WTC11 (cell line): Measurements from ENCODE around the gene PRM3. TPM values are rescaled to one million over a fixed set of nuclear protein-coding genes. Genes with fewer than 3 reads are reported as not detected.

Source experiments
- ATAC-seq: fragments of 200-7000 bp; cut with Tn5 transposase; 2 replicates; pipeline ENCODE4 v1.10.0; 2021; ENCODE audit warnings: mild to moderate bottlenecking, moderate library complexity
- CTCF ChIA-PET: fragments of 300-600 bp; sonication (Branson Sonifier 250); formaldehyde crosslinking; loops from one replicate; lab custom pipeline; 2021; ENCODE audit warnings: antibody characterized with exemption; lab: Charles Lee
- POLR2A ChIA-PET: fragments of 350-600 bp; sonication (Branson Sonifier 250); formaldehyde crosslinking; loops from one replicate; lab custom pipeline; 2021; ENCODE audit warnings: antibody characterized with exemption; lab: Charles Lee
- DNase-seq: peaks from one replicate; pipeline ENCODE4 v3.0.0; 2021; ENCODE audit warnings: low spot score
- H3K27ac Mint-ChIP-seq: 2 replicates; pipeline ENCODE4 v1.8.0; 2021; ENCODE audit warnings: mixed read lengths
- H3K27me3 Mint-ChIP-seq: 2 replicates; pipeline ENCODE4 v1.8.0; 2021; ENCODE audit warnings: low read depth, mild to moderate bottlenecking, moderate library complexity, mixed read lengths
- H3K36me3 Mint-ChIP-seq: 2 replicates; pipeline ENCODE4 v1.8.0; 2021; ENCODE audit warnings: mixed read lengths
- H3K4me1 Mint-ChIP-seq: 2 replicates; pipeline ENCODE4 v1.8.0; 2022; ENCODE audit warnings: mixed read lengths
- H3K4me3 Mint-ChIP-seq: 2 replicates; pipeline ENCODE4 v1.8.0; 2021; ENCODE audit warnings: mild to moderate bottlenecking, moderate library complexity, mixed read lengths
- H3K9me3 Mint-ChIP-seq: 2 replicates; pipeline ENCODE4 v1.8.0; 2021; ENCODE audit warnings: mixed read lengths
- ELF4 ChIP-seq: sonication (generic); formaldehyde crosslinking; IDR thresholded peaks from 2 replicates; pipeline ENCODE4 v1.8.1; 2022; ENCODE audit warnings: low read depth, mild to moderate bottlenecking, moderate library complexity, missing genetic modification reagents
- ESRRA ChIP-seq: sonication (generic); formaldehyde crosslinking; IDR thresholded peaks from 2 replicates; pipeline ENCODE4 v1.8.1; 2022; ENCODE audit warnings: mild to moderate bottlenecking, missing genetic modification reagents, borderline replicate concordance
- FOXP1 ChIP-seq: sonication (generic); formaldehyde crosslinking; IDR thresholded peaks from 2 replicates; pipeline ENCODE4 v1.8.0; 2022; ENCODE audit warnings: missing genetic modification reagents, mild to moderate bottlenecking, moderate library complexity, borderline replicate concordance
- NR3C1 ChIP-seq: sonication (generic); formaldehyde crosslinking; conservative IDR thresholded peaks from 2 replicates; pipeline ENCODE4 v1.8.1; 2023; ENCODE audit warnings: low read depth, mild to moderate bottlenecking, missing genetic modification reagents
- OVOL2 ChIP-seq: fragments of 250-450 bp; sonication (Bioruptor Pico); IDR thresholded peaks from 2 replicates; pipeline ENCODE4 v1.9.0; 2021; ENCODE audit warnings: mild to moderate bottlenecking, borderline replicate concordance
- TEAD1 ChIP-seq: sonication (generic); formaldehyde crosslinking; IDR thresholded peaks from 2 replicates; pipeline ENCODE4 v1.8.0; 2022; ENCODE audit warnings: mild to moderate bottlenecking, missing genetic modification reagents
- total RNA-seq: library from RNA; stranded (reverse); gene quantifications from 3 replicates; pipeline ENCODE4 v1.2.3, GENCODE V29; 2021
- TF ChIP-seq, protein P1 (sequence below): sonication (generic); formaldehyde crosslinking; IDR thresholded peaks from 2 replicates; pipeline ENCODE4 v1.8.1; 2022; ENCODE audit warnings: low read depth, mild to moderate bottlenecking, moderate library complexity, missing genetic modification reagents, borderline replicate concordance
- TF ChIP-seq, protein P2 (sequence below): fragments of 250-450 bp; sonication (Bioruptor Pico); IDR thresholded peaks from 2 replicates; pipeline ENCODE4 v1.9.0; 2021; ENCODE audit warnings: mild to moderate bottlenecking, borderline replicate concordance
- TF ChIP-seq, protein P3 (sequence below): fragments of 250-450 bp; sonication (Bioruptor Pico); IDR thresholded peaks from 2 replicates; pipeline ENCODE4 v1.9.0; 2021; ENCODE audit warnings: mild to moderate bottlenecking
- TF ChIP-seq, protein P4 (sequence below): sonication (generic); formaldehyde crosslinking; IDR thresholded peaks from 2 replicates; pipeline ENCODE4 v1.8.1; 2023; ENCODE audit warnings: mild to moderate bottlenecking, missing genetic modification reagents, moderate library complexity
- TF ChIP-seq, protein P5 (sequence below): fragments of 250-450 bp; sonication (Bioruptor Pico); IDR thresholded peaks from 2 replicates; pipeline ENCODE4 v1.9.0; 2021; ENCODE audit warnings: moderate library complexity, mild to moderate bottlenecking, inconsistent platforms, borderline replicate concordance
- TF ChIP-seq, protein P6 (sequence below): fragments of 200-600 bp; IDR thresholded peaks from 2 replicates; pipeline ENCODE4 v1.8.0; 2022; ENCODE audit warnings: antibody characterized with exemption

Gene PRM3
- total RNA-seq, 1 experiment from 2014 or later: not detected

DNA sequence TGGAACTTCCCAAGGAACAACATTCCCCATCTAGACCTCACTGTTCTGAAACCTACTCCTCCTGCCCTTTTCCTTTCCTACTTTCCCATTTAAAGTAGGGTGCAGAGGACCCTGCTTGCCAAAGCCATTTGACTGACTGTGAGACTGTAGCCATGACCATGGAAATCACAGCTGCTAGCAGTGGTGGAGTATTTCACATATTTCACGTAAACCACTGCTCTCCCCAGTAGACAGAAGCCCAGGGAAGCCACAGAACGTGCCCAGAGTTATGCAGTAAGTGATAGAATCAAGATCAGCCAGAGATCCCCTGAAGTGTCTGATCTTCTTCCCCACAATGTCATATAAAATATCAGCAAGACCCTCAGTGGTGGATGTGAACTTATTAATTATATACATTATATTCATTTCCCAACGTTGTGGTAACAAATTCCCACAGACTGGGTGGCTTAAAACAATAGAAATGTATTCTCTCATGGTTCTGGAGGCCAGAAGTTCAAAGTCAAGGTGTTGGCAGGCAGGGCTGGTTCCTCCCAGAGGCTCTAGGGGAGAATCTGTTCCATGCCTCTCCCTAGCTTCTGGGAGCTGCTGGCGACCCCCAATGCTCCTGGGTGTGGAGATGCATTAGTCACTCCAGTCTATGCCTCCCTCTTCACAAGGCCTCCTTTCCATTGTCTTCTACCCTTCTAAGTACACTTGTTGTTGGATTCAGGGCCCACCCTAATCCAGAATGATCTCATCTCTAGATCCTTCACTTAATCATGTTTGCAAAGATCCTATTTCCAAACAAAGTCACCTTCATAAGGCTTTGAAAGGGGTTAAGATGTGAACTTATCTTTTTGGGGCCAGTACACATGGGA is 28.4 kb upstream of the PRM3 start:
- no peaks in the 10 kb centered on the region for H3K27me3 Mint-ChIP-seq
- ATAC-seq: no peak

DNA sequence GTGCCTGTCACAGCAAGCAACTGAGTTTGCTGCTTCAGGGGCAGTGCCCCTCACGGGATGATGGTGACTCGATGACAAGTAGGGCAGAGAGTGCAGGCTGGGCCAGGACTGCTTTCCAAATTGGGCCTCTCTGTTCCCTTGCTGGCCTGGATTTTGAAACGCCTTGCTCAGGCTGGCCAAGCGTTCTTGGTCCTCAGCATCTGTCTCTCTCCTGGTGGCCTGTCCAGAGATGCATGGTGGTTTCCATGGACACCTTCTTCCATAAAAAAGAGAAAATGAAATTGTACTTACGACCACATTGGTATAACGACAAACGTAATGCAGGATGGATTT is 27.1 kb upstream of the PRM3 start:
- no peaks in the 10 kb centered on the region for H3K36me3 Mint-ChIP-seq
- peaks cover 41% of the 10 kb centered on the region for H3K4me1 Mint-ChIP-seq
- ATAC-seq: no peak
- no peak for DNase-seq
- ChIA-PET CTCF (no interaction called here), POLR2A (no interaction called here)
- no peak overlapping the region for H3K4me3 Mint-ChIP-seq
- no peaks in the 10 kb centered on the region for H3K27me3 Mint-ChIP-seq
- no peak overlapping the region for H3K27ac Mint-ChIP-seq
- no peak for TF ChIP-seq FOXP1
- TF ChIP-seq, protein P1, sequence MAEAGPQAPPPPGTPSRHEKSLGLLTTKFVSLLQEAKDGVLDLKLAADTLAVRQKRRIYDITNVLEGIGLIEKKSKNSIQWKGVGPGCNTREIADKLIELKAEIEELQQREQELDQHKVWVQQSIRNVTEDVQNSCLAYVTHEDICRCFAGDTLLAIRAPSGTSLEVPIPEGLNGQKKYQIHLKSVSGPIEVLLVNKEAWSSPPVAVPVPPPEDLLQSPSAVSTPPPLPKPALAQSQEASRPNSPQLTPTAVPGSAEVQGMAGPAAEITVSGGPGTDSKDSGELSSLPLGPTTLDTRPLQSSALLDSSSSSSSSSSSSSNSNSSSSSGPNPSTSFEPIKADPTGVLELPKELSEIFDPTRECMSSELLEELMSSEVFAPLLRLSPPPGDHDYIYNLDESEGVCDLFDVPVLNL: no peak
- no peak for TF ChIP-seq ELF4 (CRISPR knock-in tag)
- no peak for TF ChIP-seq OVOL2 (CRISPR knock-in tag)
- TF ChIP-seq, protein P2, sequence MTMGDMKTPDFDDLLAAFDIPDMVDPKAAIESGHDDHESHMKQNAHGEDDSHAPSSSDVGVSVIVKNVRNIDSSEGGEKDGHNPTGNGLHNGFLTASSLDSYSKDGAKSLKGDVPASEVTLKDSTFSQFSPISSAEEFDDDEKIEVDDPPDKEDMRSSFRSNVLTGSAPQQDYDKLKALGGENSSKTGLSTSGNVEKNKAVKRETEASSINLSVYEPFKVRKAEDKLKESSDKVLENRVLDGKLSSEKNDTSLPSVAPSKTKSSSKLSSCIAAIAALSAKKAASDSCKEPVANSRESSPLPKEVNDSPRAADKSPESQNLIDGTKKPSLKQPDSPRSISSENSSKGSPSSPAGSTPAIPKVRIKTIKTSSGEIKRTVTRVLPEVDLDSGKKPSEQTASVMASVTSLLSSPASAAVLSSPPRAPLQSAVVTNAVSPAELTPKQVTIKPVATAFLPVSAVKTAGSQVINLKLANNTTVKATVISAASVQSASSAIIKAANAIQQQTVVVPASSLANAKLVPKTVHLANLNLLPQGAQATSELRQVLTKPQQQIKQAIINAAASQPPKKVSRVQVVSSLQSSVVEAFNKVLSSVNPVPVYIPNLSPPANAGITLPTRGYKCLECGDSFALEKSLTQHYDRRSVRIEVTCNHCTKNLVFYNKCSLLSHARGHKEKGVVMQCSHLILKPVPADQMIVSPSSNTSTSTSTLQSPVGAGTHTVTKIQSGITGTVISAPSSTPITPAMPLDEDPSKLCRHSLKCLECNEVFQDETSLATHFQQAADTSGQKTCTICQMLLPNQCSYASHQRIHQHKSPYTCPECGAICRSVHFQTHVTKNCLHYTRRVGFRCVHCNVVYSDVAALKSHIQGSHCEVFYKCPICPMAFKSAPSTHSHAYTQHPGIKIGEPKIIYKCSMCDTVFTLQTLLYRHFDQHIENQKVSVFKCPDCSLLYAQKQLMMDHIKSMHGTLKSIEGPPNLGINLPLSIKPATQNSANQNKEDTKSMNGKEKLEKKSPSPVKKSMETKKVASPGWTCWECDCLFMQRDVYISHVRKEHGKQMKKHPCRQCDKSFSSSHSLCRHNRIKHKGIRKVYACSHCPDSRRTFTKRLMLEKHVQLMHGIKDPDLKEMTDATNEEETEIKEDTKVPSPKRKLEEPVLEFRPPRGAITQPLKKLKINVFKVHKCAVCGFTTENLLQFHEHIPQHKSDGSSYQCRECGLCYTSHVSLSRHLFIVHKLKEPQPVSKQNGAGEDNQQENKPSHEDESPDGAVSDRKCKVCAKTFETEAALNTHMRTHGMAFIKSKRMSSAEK (CRISPR knock-in tag): no peak
- TF ChIP-seq, protein P3, sequence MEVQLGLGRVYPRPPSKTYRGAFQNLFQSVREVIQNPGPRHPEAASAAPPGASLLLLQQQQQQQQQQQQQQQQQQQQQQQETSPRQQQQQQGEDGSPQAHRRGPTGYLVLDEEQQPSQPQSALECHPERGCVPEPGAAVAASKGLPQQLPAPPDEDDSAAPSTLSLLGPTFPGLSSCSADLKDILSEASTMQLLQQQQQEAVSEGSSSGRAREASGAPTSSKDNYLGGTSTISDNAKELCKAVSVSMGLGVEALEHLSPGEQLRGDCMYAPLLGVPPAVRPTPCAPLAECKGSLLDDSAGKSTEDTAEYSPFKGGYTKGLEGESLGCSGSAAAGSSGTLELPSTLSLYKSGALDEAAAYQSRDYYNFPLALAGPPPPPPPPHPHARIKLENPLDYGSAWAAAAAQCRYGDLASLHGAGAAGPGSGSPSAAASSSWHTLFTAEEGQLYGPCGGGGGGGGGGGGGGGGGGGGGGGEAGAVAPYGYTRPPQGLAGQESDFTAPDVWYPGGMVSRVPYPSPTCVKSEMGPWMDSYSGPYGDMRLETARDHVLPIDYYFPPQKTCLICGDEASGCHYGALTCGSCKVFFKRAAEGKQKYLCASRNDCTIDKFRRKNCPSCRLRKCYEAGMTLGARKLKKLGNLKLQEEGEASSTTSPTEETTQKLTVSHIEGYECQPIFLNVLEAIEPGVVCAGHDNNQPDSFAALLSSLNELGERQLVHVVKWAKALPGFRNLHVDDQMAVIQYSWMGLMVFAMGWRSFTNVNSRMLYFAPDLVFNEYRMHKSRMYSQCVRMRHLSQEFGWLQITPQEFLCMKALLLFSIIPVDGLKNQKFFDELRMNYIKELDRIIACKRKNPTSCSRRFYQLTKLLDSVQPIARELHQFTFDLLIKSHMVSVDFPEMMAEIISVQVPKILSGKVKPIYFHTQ: no peak
- H3K9me3 Mint-ChIP-seq: peaks cover under 1% of the 10 kb centered on the region; the same call in 1 of the 2 replicates

More for the DNA sequence above, 28.4 kb upstream of the PRM3 start:
- DNase-seq: no peak
- Mint-ChIP-seq H3K27ac (peak overlapping the region; percentile 55; the same call in 1 of the 2 replicates), H3K36me3 (no peaks in the 10 kb centered on the region), H3K4me1 (peaks cover 36% of the 10 kb centered on the region), H3K9me3 (peaks cover 4% of the 10 kb centered on the region; the same call in 1 of the 2 replicates), H3K4me3 (no peak overlapping the region)
- TF ChIP-seq, protein P4, sequence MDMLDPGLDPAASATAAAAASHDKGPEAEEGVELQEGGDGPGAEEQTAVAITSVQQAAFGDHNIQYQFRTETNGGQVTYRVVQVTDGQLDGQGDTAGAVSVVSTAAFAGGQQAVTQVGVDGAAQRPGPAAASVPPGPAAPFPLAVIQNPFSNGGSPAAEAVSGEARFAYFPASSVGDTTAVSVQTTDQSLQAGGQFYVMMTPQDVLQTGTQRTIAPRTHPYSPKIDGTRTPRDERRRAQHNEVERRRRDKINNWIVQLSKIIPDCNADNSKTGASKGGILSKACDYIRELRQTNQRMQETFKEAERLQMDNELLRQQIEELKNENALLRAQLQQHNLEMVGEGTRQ (CRISPR knock-in tag): no peak
- TF ChIP-seq, protein P5, sequence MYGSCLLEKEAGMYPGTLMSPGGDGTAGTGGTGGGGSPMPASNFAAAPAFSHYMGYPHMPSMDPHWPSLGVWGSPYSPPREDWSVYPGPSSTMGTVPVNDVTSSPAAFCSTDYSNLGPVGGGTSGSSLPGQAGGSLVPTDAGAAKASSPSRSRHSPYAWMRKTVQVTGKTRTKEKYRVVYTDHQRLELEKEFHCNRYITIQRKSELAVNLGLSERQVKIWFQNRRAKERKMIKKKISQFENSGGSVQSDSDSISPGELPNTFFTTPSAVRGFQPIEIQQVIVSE (CRISPR knock-in tag): no peak
- TF ChIP-seq, protein P6, sequence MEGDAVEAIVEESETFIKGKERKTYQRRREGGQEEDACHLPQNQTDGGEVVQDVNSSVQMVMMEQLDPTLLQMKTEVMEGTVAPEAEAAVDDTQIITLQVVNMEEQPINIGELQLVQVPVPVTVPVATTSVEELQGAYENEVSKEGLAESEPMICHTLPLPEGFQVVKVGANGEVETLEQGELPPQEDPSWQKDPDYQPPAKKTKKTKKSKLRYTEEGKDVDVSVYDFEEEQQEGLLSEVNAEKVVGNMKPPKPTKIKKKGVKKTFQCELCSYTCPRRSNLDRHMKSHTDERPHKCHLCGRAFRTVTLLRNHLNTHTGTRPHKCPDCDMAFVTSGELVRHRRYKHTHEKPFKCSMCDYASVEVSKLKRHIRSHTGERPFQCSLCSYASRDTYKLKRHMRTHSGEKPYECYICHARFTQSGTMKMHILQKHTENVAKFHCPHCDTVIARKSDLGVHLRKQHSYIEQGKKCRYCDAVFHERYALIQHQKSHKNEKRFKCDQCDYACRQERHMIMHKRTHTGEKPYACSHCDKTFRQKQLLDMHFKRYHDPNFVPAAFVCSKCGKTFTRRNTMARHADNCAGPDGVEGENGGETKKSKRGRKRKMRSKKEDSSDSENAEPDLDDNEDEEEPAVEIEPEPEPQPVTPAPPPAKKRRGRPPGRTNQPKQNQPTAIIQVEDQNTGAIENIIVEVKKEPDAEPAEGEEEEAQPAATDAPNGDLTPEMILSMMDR: no peak
- no peak for TF ChIP-seq NR3C1 (CRISPR knock-in tag)
- TF ChIP-seq ESRRA (CRISPR knock-in tag): no peak
- TF ChIP-seq, protein P1: no peak
- TF ChIP-seq TEAD1 (CRISPR knock-in tag): no peak
- ChIA-PET POLR2A (no interaction called here), CTCF (no interaction called here)
